ENCODE data around the gene ATG14. TPM values are rescaled to one million over a fixed set of nuclear protein-coding genes. Genes with fewer than 3 reads are reported as not detected.

Gene ATG14
- total and polyA plus RNA-seq, 2 donors (not counting 1 experiment from before 2014, with no cell fraction given), result 7.2 to 15.5 TPM

DNA sequence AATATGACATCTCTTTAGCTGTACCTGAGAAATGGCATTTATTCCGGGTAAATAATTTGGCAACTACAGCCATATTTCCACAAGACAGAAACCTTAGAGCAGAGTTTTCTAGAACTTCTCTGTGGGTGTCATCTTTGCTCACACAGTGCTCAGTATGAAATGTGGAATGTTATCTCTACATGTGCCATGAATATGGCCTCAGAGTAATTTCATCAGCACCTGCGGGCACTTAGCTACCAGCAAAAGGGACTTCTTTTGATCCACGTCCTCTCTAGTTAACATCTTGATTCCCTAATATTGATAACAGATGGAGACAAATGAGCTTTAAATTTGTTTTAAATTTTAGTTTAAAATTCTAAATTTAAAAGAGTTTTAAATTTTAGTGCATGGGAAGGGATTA, 2.9 kb upstream of the ATG14 start:
- no peaks in the 10 kb centered on the region for H3K27me3 ChIP-seq (replicated peaks in 1 of 4; ENCODE audit: control extremely low read depth in 1 of 4, control insufficient read depth in 3 of 4, insufficient read depth in 4 of 4, low read length in 3 of 4)
- intact Hi-C loops (cut with micrococcal nuclease), result loop anchor here (5.0 to 10.0 kb wide), 2 partner anchors 170 to 1978 kb away; partner anchors contain the start of genes KTN1 and NAA30
- no peaks in the 10 kb centered on the region for H3K9me3 Mint-ChIP-seq (ENCODE audit: insufficient read depth)
- H3K4me3 Mint-ChIP-seq, result no peak overlapping the region
- CTCF ChIA-PET, result interaction anchor here (1.3 kb wide), 1 partner anchor 31 kb away, joined by 4 read pairs; no protein-coding TSS in a partner anchor
- peaks cover 16 to 17% of the 10 kb centered on the region in 2 donors for H3K4me1 ChIP-seq (ENCODE audit: control insufficient read depth in 2 of 2, insufficient read depth in 2 of 2, low read length in 2 of 2)
- H4K20me1 ChIP-seq (ENCODE audit: control insufficient read depth, insufficient read depth, low read length, poor library complexity, severe bottlenecking), result no peaks in the 10 kb centered on the region
- POLR2A ChIA-PET, result no interaction called here
- peaks cover 19% of the 10 kb centered on the region for H3K27me3 Mint-ChIP-seq
- H3K9ac ChIP-seq (ENCODE audit: low read length), result no peak overlapping the region
- no CpG with 5 or more reads among the region's 3 CpGs for WGBS (ENCODE audit: insufficient coverage)
- H3K4me1 Mint-ChIP-seq, result peaks cover 21% of the 10 kb centered on the region
- ATAC-seq (ENCODE audit: low read depth) (no peak), DNase-seq (no peak)
- no peak overlapping the region for H3K4me2 ChIP-seq (replicated peaks; ENCODE audit: low read depth, low read length, poor library complexity, severe bottlenecking)
- TF ChIP-seq, protein P1, sequence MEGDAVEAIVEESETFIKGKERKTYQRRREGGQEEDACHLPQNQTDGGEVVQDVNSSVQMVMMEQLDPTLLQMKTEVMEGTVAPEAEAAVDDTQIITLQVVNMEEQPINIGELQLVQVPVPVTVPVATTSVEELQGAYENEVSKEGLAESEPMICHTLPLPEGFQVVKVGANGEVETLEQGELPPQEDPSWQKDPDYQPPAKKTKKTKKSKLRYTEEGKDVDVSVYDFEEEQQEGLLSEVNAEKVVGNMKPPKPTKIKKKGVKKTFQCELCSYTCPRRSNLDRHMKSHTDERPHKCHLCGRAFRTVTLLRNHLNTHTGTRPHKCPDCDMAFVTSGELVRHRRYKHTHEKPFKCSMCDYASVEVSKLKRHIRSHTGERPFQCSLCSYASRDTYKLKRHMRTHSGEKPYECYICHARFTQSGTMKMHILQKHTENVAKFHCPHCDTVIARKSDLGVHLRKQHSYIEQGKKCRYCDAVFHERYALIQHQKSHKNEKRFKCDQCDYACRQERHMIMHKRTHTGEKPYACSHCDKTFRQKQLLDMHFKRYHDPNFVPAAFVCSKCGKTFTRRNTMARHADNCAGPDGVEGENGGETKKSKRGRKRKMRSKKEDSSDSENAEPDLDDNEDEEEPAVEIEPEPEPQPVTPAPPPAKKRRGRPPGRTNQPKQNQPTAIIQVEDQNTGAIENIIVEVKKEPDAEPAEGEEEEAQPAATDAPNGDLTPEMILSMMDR (IDR thresholded peaks at IDR 0.05), result no peak
- TF ChIP-seq EZH2 (IDR thresholded peaks at IDR 0.05; ENCODE audit: borderline replicate concordance, insufficient read depth, low read depth, low read length, poor library complexity, severe bottlenecking), result no peak
- H3K36me3 ChIP-seq (replicated peaks in 1 of 2; ENCODE audit: control extremely low read depth in 1 of 2, control insufficient read depth in 1 of 2, extremely low read depth in 1 of 2, insufficient read depth in 2 of 2, low read length in 1 of 2), result no peaks in the 10 kb centered on the region
- H3K27ac Mint-ChIP-seq, result no peak overlapping the region
- H3K27ac ChIP-seq (ENCODE audit: low read length in 2 of 2), result no peak overlapping the region
- no peak overlapping the region for H2AFZ ChIP-seq (ENCODE audit: insufficient read depth, low read depth, low read length, poor library complexity, severe bottlenecking)
- no peak overlapping the region for H3K4me3 ChIP-seq (ENCODE audit: control extremely low read depth in 1 of 5, extremely low read depth in 1 of 5, insufficient read depth in 1 of 5, low read depth in 2 of 5, low read length in 4 of 5)
- H3K9me3 ChIP-seq (ENCODE audit: control extremely low read depth in 1 of 3, control insufficient read depth in 2 of 3, insufficient read depth in 1 of 3, low read length in 2 of 3), result no peaks in the 10 kb centered on the region
- H3K79me2 ChIP-seq (ENCODE audit: control insufficient read depth, insufficient read depth, low read length), result peaks cover 27% of the 10 kb centered on the region

DNA sequence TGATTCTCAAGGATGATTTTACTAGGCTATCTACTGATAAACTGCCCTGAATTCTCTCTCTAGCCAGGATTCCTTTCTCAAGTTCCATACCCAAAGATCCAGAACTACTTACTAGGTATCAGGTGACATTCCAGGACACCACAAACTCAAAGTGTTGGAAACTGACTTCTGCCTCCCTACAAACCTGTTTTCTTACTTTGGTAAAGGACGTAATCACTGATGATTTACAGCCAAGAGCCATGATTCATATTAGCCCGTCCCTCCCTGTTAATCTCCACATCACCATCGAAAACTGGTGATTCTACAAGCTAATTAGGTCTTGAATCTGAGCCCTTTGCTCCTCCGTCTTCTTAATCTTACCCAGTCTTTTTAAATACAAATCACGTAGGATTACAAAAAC, 1.0 kb upstream of the ATG14 start:
- no peak overlapping the region for H3K9ac ChIP-seq (ENCODE audit: low read length)
- no peaks in the 10 kb centered on the region for H3K9me3 Mint-ChIP-seq (ENCODE audit: insufficient read depth)
- no peak overlapping the region for H3K27ac ChIP-seq (ENCODE audit: low read length in 2 of 2)
- no peak overlapping the region for H3K4me2 ChIP-seq (replicated peaks; ENCODE audit: low read depth, low read length, poor library complexity, severe bottlenecking)
- peaks cover 31% of the 10 kb centered on the region for H3K4me1 Mint-ChIP-seq
- H3K4me1 ChIP-seq (ENCODE audit: control insufficient read depth in 2 of 2, insufficient read depth in 2 of 2, low read length in 2 of 2), result peaks cover 16 to 17% of the 10 kb centered on the region in 2 donors
- H3K27me3 ChIP-seq (replicated peaks in 1 of 4; ENCODE audit: control extremely low read depth in 1 of 4, control insufficient read depth in 3 of 4, insufficient read depth in 4 of 4, low read length in 3 of 4), result no peaks in the 10 kb centered on the region
- H3K27me3 Mint-ChIP-seq, result peaks cover 19% of the 10 kb centered on the region
- ChIA-PET POLR2A (no interaction called here), CTCF (no interaction called here)
- H3K79me2 ChIP-seq (ENCODE audit: control insufficient read depth, insufficient read depth, low read length), result peaks cover 46% of the 10 kb centered on the region
- DNase-seq (no peak), ATAC-seq (ENCODE audit: low read depth) (no peak)
- intact Hi-C loops (cut with micrococcal nuclease), result loop anchor here (5.0 to 10.0 kb wide), 2 partner anchors 172 to 1980 kb away; partner anchors contain the start of genes KTN1 and NAA30
- H3K4me3 Mint-ChIP-seq, result peak overlapping the region; percentile 42
- H3K36me3 ChIP-seq (replicated peaks in 1 of 2; ENCODE audit: control extremely low read depth in 1 of 2, control insufficient read depth in 1 of 2, extremely low read depth in 1 of 2, insufficient read depth in 2 of 2, low read length in 1 of 2), result no peaks in the 10 kb centered on the region
- TF ChIP-seq, protein P1 (IDR thresholded peaks at IDR 0.05), result no peak
- TF ChIP-seq EZH2 (IDR thresholded peaks at IDR 0.05; ENCODE audit: borderline replicate concordance, insufficient read depth, low read depth, low read length, poor library complexity, severe bottlenecking), result no peak
- no peak overlapping the region for H3K27ac Mint-ChIP-seq
- H3K9me3 ChIP-seq (ENCODE audit: control extremely low read depth in 1 of 3, control insufficient read depth in 2 of 3, insufficient read depth in 1 of 3, low read length in 2 of 3), result no peaks in the 10 kb centered on the region
- H4K20me1 ChIP-seq (ENCODE audit: control insufficient read depth, insufficient read depth, low read length, poor library complexity, severe bottlenecking), result peaks cover 6% of the 10 kb centered on the region
- WGBS (ENCODE audit: insufficient coverage), result 90% methylated on average over 3 of the region's 5 CpGs
- no peak overlapping the region for H3K4me3 ChIP-seq (ENCODE audit: control extremely low read depth in 1 of 5, extremely low read depth in 1 of 5, insufficient read depth in 1 of 5, low read depth in 2 of 5, low read length in 4 of 5)
- peak overlapping the region; percentile 98 for H2AFZ ChIP-seq (ENCODE audit: insufficient read depth, low read depth, low read length, poor library complexity, severe bottlenecking)
